ENCODE measurements around the gene ZNF841. TPM values are rescaled to one million over a fixed set of nuclear protein-coding genes. Genes with fewer than 3 reads are reported as not detected.
A peak's percentile ranks its signal among the peaks of the same experiment; 100 is the strongest.

Gene ZNF841
- total and polyA plus RNA-seq, 2 of the 8 experiments (the other 6 are each of a cell fraction or from before 2014, with no cell fraction given): 4.1 to 17.9 TPM

GRCh38 chr19:52139252-52140031 is 43.9 kb upstream of the ZNF841 start, which contains the start of gene ZNF616:
ZNF616 (minus strand) TSS chr19:52139938; CDS start chr19:52130512, 9,426 bp downstream.
- ChIA-PET CTCF (ENCODE audit: partially characterized antibody) (interaction anchor here (0.6 to 2.4 kb wide), 10 partner anchors 12 to 98 kb away, joined by 3 to 11 read pairs (median 4); no protein-coding TSS in a partner anchor), POLR2A (ENCODE audit: partially characterized antibody) (interaction anchor here (0.6 to 2.8 kb wide), 17 partner anchors 10 to 259 kb away, joined by 3 to 25 read pairs (median 4); partner anchors contain the start of genes PPP2R1A, ZNF432, ZNF528 and ZNF610)
- Histone ChIP-seq H2AFZ (ENCODE audit: low read length) (peak within 1 kb of the TSS; percentile 87), H4K20me1 (replicated peaks in 1 of 2; ENCODE audit: control insufficient read depth in 1 of 2, insufficient read depth in 2 of 2, low read length in 2 of 2) (no peaks in the 10 kb centered on the region), H2AK5ac (ENCODE audit: low read depth, low read length) (peak within 1 kb of the TSS; percentile 41; the same call in 1 of the 2 replicates), H3K79me1 (ENCODE audit: low read depth, low read length) (peaks cover 7% of the 10 kb centered on the region; the same call in 1 of the 2 replicates), H2BK12ac (ENCODE audit: low read depth, low read length) (peak within 1 kb of the TSS; percentile 78; the same call in 1 of the 2 replicates), H3K27me3 (replicated peaks in 1 of 4; ENCODE audit: control insufficient read depth in 3 of 4, extremely low read depth in 1 of 4, insufficient read depth in 3 of 4, low read length in 3 of 4) (no peaks in the 10 kb centered on the region), H3K56ac (replicated peaks; ENCODE audit: insufficient read length, low read depth, low read length) (peak within 1 kb of the TSS; percentile 43), H3K4me1 (replicated peaks in 1 of 4; ENCODE audit: control insufficient read depth in 3 of 4, insufficient read depth in 4 of 4, low read length in 3 of 4) (peaks cover 0 to 4% (median 0%) of the 10 kb centered on the region in 4 experiments; a peak in 2 of 7 replicates), H3K4me3 (ENCODE audit: extremely low read depth in 1 of 4, insufficient read depth in 2 of 4, low read depth in 3 of 4, low read length in 4 of 4) (peak within 1 kb of the TSS; percentile 82 to 99 (median 96)), H3K27ac (ENCODE audit: low read depth, low read length) (peak within 1 kb of the TSS; percentile 81), H4K91ac (replicated peaks; ENCODE audit: insufficient read length, low read length) (peak within 1 kb of the TSS; percentile 45), H2BK20ac (ENCODE audit: low read length) (no peak within 1 kb of the TSS), H3K9ac (replicated peaks in 1 of 4; ENCODE audit: extremely low read depth in 1 of 4, low read depth in 3 of 4, low read length in 3 of 4) (peak within 1 kb of the TSS; percentile 52 to 93 (median 92)), H2BK120ac (replicated peaks; ENCODE audit: low read depth, low read length) (peak within 1 kb of the TSS; percentile 12), H2BK5ac (ENCODE audit: low read depth, low read length) (peak within 1 kb of the TSS; percentile 97), H3K23me2 (ENCODE audit: low read depth, low read length) (peaks cover 6% of the 10 kb centered on the region; the same call in 1 of the 2 replicates), H4K8ac (ENCODE audit: extremely low read depth, insufficient read depth, low read length) (peak within 1 kb of the TSS; percentile 66; the same call in 1 of the 2 replicates), H2BK15ac (ENCODE audit: low read length) (no peak within 1 kb of the TSS; the same call in 1 of the 2 replicates), H3K14ac (ENCODE audit: insufficient read length) (no peak within 1 kb of the TSS), H3K9me3 (ENCODE audit: insufficient read depth in 2 of 2, low read depth in 1 of 2, low read length in 1 of 2) (peaks cover 4 to 7% of the 10 kb centered on the region in 2 experiments; a peak in 3 of 4 replicates), H3K18ac (ENCODE audit: extremely low read depth, low read length) (peak within 1 kb of the TSS; percentile 91), H3K4me2 (ENCODE audit: insufficient read depth in 1 of 2, low read depth in 2 of 2, low read length in 2 of 2) (peak within 1 kb of the TSS; percentile 87 to 98), H3K23ac (ENCODE audit: insufficient read length) (no peak within 1 kb of the TSS), H4K5ac (ENCODE audit: insufficient read length, low read depth, low read length) (peak within 1 kb of the TSS; percentile 88), H3K79me2 (ENCODE audit: control insufficient read depth in 1 of 2, insufficient read depth in 2 of 2, low read length in 2 of 2) (peaks cover 11 to 38% of the 10 kb centered on the region in 2 experiments), H3K4ac (replicated peaks; ENCODE audit: insufficient read length, low read depth, low read length) (peak within 1 kb of the TSS; percentile 4), H3K36me3 (ENCODE audit: control insufficient read depth in 2 of 4, insufficient read depth in 4 of 4, low read length in 3 of 4) (peaks cover 0 to 5% (median 2%) of the 10 kb centered on the region in 4 experiments; a peak in 2 of 8 replicates)
- 1% methylated on average over 39 of the region's 49 CpGs; no CpG with 5 or more reads in 1 of the 2 experiments for WGBS, 2 experiments (ENCODE audit: extremely low coverage in 1 of 2, insufficient coverage in 1 of 2, insufficient read length in 1 of 2, insufficient replicate concordance in 2 of 2, low coverage in 1 of 2, low lambda C conversion rate in 2 of 2, missing lambda C conversion rate in 1 of 2)
- FAIRE-seq: no peak
- DNase-seq (ENCODE audit: low read depth in 1 of 2, low spot score in 2 of 2): peak; percentile 85 to 99
- no peak for TF ChIP-seq CBX5 (IDR thresholded peaks at IDR 0.05; ENCODE audit: low read depth, low read length)
- TF ChIP-seq ATF3 (IDR thresholded peaks at IDR 0.05; ENCODE audit: insufficient read depth, low read depth, low read length): no peak
- TF ChIP-seq POLR2A (IDR thresholded peaks at IDR 0.05; ENCODE audit: control extremely low read depth in 1 of 2, low read depth in 2 of 2, low read length in 2 of 2): peak; percentile 47 to 64; a peak in 2 of 3 replicates
- no peak for TF ChIP-seq EGR1 (IDR thresholded peaks at IDR 0.05; ENCODE audit: borderline replicate concordance, low read depth, low read length)
- no peak for TF ChIP-seq SIN3A (conservative IDR thresholded peaks at IDR 0.05 in 1 of 2, IDR thresholded peaks at IDR 0.05 in 1 of 2; ENCODE audit: low read depth in 1 of 2, low read length in 2 of 2)
- peak; percentile 57 for TF ChIP-seq ASH2L (IDR thresholded peaks at IDR 0.05; ENCODE audit: low read length)
- TF ChIP-seq FOSL1 (IDR thresholded peaks at IDR 0.05; ENCODE audit: insufficient read depth, low read depth, low read length): no peak

All from H1 (cell line).